Hypothalamus (tissue), 51 donors: ENCODE measurements around the gene MAGI2.
"Not testable (repeated sequence)": the region's sequence is repeated elsewhere in the genome, so short reads cannot be mapped to it uniquely, and the experiment has no call there.

Source experiments
- DNase-seq, 51 donors: peaks; one replicate each; lab custom pipeline; 2025; lab: John Stamatoyannopoulos, UW

MAGI2 gene

GRCh38 chr7:78967561-78967960, 485.9 kb downstream of the MAGI2 start:
- not testable (repeated sequence) for DNase-seq

GRCh38 chr7:78967046-78967445, 486.4 kb downstream of the MAGI2 start:
- DNase-seq: no peak

GRCh38 chr7:78959477-78959876, 494.0 kb downstream of the MAGI2 start:
- no peak for DNase-seq

GRCh38 chr7:78955329-78955728, 498.1 kb downstream of the MAGI2 start:
- DNase-seq: no peak

GRCh38 chr7:78953726-78954363, 499.6 kb downstream of the MAGI2 start:
- DNase-seq: no peak

- DNase-seq: no peak
These were observed 500.4 kb downstream of the MAGI2 start for GRCh38 chr7:78953090-78953489.

GRCh38 chr7:78939669-78940068, 513.8 kb downstream of the MAGI2 start:
- no peak for DNase-seq

GRCh38 chr7:78924581-78924980, 528.9 kb downstream of the MAGI2 start:
- no peak for DNase-seq

- DNase-seq: no peak
These were observed 540.7 kb downstream of the MAGI2 start for GRCh38 chr7:78912781-78913180.

- DNase-seq: no peak
These were observed 546.7 kb downstream of the MAGI2 start for GRCh38 chr7:78906735-78907134.

GRCh38 chr7:78905436-78905835, 548.0 kb downstream of the MAGI2 start:
- no peak for DNase-seq

GRCh38 chr7:78904983-78905382, 548.5 kb downstream of the MAGI2 start:
- no peak for DNase-seq

GRCh38 chr7:78901566-78901965, 551.9 kb downstream of the MAGI2 start:
- DNase-seq: no peak

- no peak for DNase-seq
These were observed 552.7 kb downstream of the MAGI2 start for GRCh38 chr7:78900806-78901205.

- DNase-seq: no peak
These were observed 558.1 kb downstream of the MAGI2 start for GRCh38 chr7:78895393-78895792.

GRCh38 chr7:78879206-78879605, 574.3 kb downstream of the MAGI2 start:
- no peak for DNase-seq

GRCh38 chr7:78873117-78873516, 580.4 kb downstream of the MAGI2 start:
- DNase-seq: no peak

- no peak for DNase-seq
These were observed 589.1 kb downstream of the MAGI2 start for GRCh38 chr7:78864339-78864738.

- no peak for DNase-seq
These were observed 590.2 kb downstream of the MAGI2 start for GRCh38 chr7:78863281-78863680.

GRCh38 chr7:78862411-78862900, 591.0 kb downstream of the MAGI2 start:
- no peak for DNase-seq

GRCh38 chr7:78852951-78853350, 600.5 kb downstream of the MAGI2 start:
- DNase-seq: no peak

- no peak for DNase-seq
These were observed 603.2 kb downstream of the MAGI2 start for GRCh38 chr7:78850093-78850740.

- DNase-seq: no peak
These were observed 608.3 kb downstream of the MAGI2 start for GRCh38 chr7:78845155-78845554.
